Ovary (tissue), 3 donors: Measurements from ENCODE around the gene TUBA3C.

Experiments used
- CTCF ChIP-seq, 3 donors: fragments of 450-650 bp in 2 of 3; fragments of 200-600 bp in 1 of 3; IDR thresholded peaks; one replicate each; pipeline versions ENCODE4 v1.5.1 to v1.8.0; 2016 to 2022; ENCODE audit warnings: antibody characterized with exemption in 3 of 3, mild to moderate bottlenecking in 1 of 3
- POLR2A ChIP-seq: fragments of 450-650 bp; IDR thresholded peaks from one replicate; pipeline ENCODE4 v1.6.1; 2017; ENCODE audit warnings: antibody characterized with exemption, mild to moderate bottlenecking, moderate library complexity
- donor health status: DM: no; HTN: no; CAD: no.

- no peak for TF ChIP-seq CTCF (IDR thresholded peaks at IDR 0.05)
- TF ChIP-seq POLR2A: no peak
These were observed 2.6 kb upstream of the TUBA3C start for GRCh38 chr13:19184176-19184575.
